Brain microvascular endothelial cell (primary cell): ENCODE measurements around the gene AKR1D1.
A peak's percentile ranks its signal among the peaks of the same experiment; 100 is the strongest.

Source experiments
- DNase-seq: peaks from one replicate; pipeline ENCODE4 v3.0.0-alpha.2; 2020
- H3K27ac ChIP-seq: fragments of 250-450 bp; sonication (Bioruptor Pico); 2 replicates; pipeline ENCODE4 v1.5.1; 2020; ENCODE audit warnings: mild to moderate bottlenecking, moderate library complexity
- H3K27me3 ChIP-seq: fragments of 250-450 bp; sonication (Bioruptor Pico); replicated peaks from 2 replicates; pipeline ENCODE4 v1.5.1; 2020; ENCODE audit warnings: mild to moderate bottlenecking
- H3K36me3 ChIP-seq: fragments of 250-450 bp; sonication (Bioruptor Pico); replicated peaks from 2 replicates; pipeline ENCODE4 v1.5.1; 2020; ENCODE audit warnings: mild to moderate bottlenecking
- H3K4me3 ChIP-seq: 2 replicates; pipeline ENCODE4 v1.5.1; 2011; ENCODE audit warnings: low read depth, mild to moderate bottlenecking, control low read depth, low read length, moderate library complexity
- in situ Hi-C: cut with HindIII; loops from 2 replicates; pipeline ENCODE4 v1.10.0; 2017; ENCODE audit warnings: low sequenced_read_pairs, low pct_ligation_motif_present
- TF ChIP-seq, protein P1 (sequence below): IDR thresholded peaks from 2 replicates; pipeline ENCODE4 v1.5.1; 2011; ENCODE audit warnings: low read depth, mild to moderate bottlenecking, moderate library complexity, low read length, control low read depth, inconsistent platforms; ENCODE audit errors: missing control alignments

AKR1D1 gene

GRCh38 chr7:138116141-138116540 lies 39.9 kb downstream of the AKR1D1 start:
- in situ Hi-C loops, result no loop called here
- DNase-seq, result peak; percentile 89
- Histone ChIP-seq H3K27ac (no peak overlapping the region), H3K4me3 (no peak overlapping the region), H3K36me3 (no peaks in the 10 kb centered on the region), H3K27me3 (no peaks in the 10 kb centered on the region)
- TF ChIP-seq, protein P1, sequence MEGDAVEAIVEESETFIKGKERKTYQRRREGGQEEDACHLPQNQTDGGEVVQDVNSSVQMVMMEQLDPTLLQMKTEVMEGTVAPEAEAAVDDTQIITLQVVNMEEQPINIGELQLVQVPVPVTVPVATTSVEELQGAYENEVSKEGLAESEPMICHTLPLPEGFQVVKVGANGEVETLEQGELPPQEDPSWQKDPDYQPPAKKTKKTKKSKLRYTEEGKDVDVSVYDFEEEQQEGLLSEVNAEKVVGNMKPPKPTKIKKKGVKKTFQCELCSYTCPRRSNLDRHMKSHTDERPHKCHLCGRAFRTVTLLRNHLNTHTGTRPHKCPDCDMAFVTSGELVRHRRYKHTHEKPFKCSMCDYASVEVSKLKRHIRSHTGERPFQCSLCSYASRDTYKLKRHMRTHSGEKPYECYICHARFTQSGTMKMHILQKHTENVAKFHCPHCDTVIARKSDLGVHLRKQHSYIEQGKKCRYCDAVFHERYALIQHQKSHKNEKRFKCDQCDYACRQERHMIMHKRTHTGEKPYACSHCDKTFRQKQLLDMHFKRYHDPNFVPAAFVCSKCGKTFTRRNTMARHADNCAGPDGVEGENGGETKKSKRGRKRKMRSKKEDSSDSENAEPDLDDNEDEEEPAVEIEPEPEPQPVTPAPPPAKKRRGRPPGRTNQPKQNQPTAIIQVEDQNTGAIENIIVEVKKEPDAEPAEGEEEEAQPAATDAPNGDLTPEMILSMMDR, result no peak

GRCh38 chr7:138116892-138117291 lies 40.6 kb downstream of the AKR1D1 start:
- H3K4me3 ChIP-seq, result no peak overlapping the region
- no peaks in the 10 kb centered on the region for H3K27me3 ChIP-seq
- TF ChIP-seq, protein P1, result no peak
- no peaks in the 10 kb centered on the region for H3K36me3 ChIP-seq
- no peak for DNase-seq
- in situ Hi-C loops, result no loop called here
- no peak overlapping the region for H3K27ac ChIP-seq

DNA sequence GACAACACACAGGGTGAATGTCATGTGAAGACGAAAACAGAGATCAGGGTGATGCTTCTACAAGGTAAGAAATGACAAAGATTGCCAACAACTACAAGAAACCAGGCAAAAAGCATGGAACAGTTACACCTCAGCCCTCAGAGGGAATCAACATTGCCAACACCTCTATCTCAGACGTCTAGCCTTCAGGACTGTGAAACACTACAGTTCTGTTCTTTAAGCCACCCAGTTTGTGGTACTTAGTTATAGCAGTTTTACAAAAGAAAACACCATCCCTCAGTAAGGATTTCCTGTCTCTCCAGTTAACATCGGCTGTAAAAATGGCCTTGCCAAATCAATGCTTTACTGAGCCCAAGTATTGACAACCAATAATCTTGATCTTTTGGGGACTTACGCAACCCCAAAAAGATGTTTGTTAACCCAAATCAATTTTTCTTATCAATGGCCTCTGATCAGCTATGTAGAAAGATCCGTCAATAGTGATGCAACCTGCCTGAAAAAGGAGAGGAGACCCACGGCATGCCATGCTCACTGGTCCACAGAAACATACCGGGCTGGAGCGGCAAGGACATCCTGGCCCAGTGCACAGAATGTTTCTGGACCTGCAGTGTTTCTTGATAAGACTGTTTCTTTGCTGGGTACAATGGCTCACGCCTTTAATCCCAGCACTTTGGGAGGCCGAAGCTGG lies 44.0 kb downstream of the AKR1D1 start:
- no peak for DNase-seq
- Histone ChIP-seq H3K4me3 (no peak overlapping the region), H3K27me3 (no peaks in the 10 kb centered on the region), H3K36me3 (no peaks in the 10 kb centered on the region), H3K27ac (no peak overlapping the region)
- in situ Hi-C loops, result no loop called here
- TF ChIP-seq, protein P1, result no peak

DNA sequence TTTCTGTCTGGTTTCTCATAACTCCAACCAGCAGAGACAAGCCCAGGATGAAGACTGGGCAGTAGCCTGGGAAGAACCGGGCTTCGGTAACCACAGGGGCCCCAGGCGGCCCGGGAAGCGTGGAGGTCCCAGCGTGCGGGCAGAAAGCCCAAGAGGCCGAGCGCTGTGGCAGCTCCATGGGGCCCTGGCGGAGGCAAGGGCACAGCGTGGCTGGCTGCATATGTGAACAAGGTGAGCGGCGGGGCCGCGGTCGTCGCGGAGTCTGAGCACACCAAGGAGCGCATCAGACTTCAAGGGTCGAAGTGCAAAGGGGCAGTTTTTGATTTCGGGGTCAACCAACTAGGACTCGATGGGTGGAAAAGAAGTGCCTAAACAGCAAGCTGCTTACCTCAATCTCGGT lies 45.9 kb downstream of the AKR1D1 start:
- H3K27ac ChIP-seq, result no peak overlapping the region
- H3K4me3 ChIP-seq, result no peak overlapping the region
- in situ Hi-C loops, result no loop called here
- DNase-seq, result no peak
- no peaks in the 10 kb centered on the region for H3K36me3 ChIP-seq
- H3K27me3 ChIP-seq, result no peaks in the 10 kb centered on the region
- TF ChIP-seq, protein P1, result no peak

- in situ Hi-C loops, result no loop called here
- TF ChIP-seq, protein P1, result no peak
- peak overlapping the region; percentile 55 for H3K27ac ChIP-seq
These were observed 48.9 kb downstream of the AKR1D1 start for GRCh38 chr7:138125119-138125518.

GRCh38 chr7:138125598-138126111 lies 49.4 kb downstream of the AKR1D1 start:
- Histone ChIP-seq H3K4me3 (no peak overlapping the region), H3K27ac (peak overlapping the region; percentile 55), H3K36me3 (no peaks in the 10 kb centered on the region), H3K27me3 (no peaks in the 10 kb centered on the region)
- DNase-seq, result peak; percentile 51
- TF ChIP-seq, protein P1, result no peak
- in situ Hi-C loops, result no loop called here

More at GRCh38 chr7:138125119-138125518, 48.9 kb downstream of the AKR1D1 start:
- Histone ChIP-seq H3K27me3 (no peaks in the 10 kb centered on the region), H3K36me3 (no peaks in the 10 kb centered on the region), H3K4me3 (no peak overlapping the region)
- peak; percentile 54 for DNase-seq
